ENCODE data around the gene LARGE1. TPM values are rescaled to one million over a fixed set of nuclear protein-coding genes. Genes with fewer than 3 reads are reported as not detected.

The LARGE1 gene
- total and polyA plus RNA-seq, 2 of the 8 experiments (the other 6 are each of a cell fraction or from before 2014, with no cell fraction given), result 43.7 to 83.0 TPM

DNA sequence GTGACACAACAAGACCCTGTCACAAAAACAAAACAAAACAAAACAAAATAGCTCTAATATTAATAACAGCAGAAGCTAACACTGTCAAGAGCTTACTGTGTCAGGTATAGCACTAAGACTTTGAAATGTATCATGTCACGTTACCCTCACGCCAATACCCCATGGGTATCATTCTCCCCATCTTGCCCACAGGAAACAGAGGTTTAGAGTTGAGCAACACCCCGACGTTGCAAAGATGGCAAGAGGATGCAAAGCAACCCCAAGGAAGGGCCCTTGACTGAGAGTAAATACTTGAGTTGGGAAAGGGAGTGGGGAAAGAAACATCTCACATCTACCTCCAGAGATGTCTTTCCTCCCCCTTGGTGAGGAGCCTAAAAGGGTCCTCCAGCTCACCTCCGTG is 366.8 kb downstream of the LARGE1 start:
- Histone ChIP-seq H2BK15ac (ENCODE audit: low read length) (no peak overlapping the region), H4K5ac (ENCODE audit: insufficient read length, low read depth, low read length) (no peak overlapping the region), H2BK12ac (ENCODE audit: low read depth, low read length) (no peak overlapping the region), H3K23me2 (ENCODE audit: low read depth, low read length) (no peaks in the 10 kb centered on the region), H2AFZ (ENCODE audit: low read length) (no peak overlapping the region), H3K14ac (ENCODE audit: insufficient read length) (no peak overlapping the region), H3K27me3 (replicated peaks in 1 of 4; ENCODE audit: control insufficient read depth in 3 of 4, extremely low read depth in 1 of 4, insufficient read depth in 3 of 4, low read length in 3 of 4) (no peaks in the 10 kb centered on the region), H4K8ac (ENCODE audit: extremely low read depth, insufficient read depth, low read length) (no peak overlapping the region), H3K9ac (replicated peaks in 1 of 4; ENCODE audit: extremely low read depth in 1 of 4, low read depth in 3 of 4, low read length in 3 of 4) (no peak overlapping the region), H3K79me1 (ENCODE audit: low read depth, low read length) (no peaks in the 10 kb centered on the region; the same call in 1 of the 2 replicates), H4K91ac (replicated peaks; ENCODE audit: insufficient read length, low read length) (no peak overlapping the region), H3K23ac (ENCODE audit: insufficient read length) (no peak overlapping the region), H3K4me1 (replicated peaks in 1 of 4; ENCODE audit: control insufficient read depth in 3 of 4, insufficient read depth in 4 of 4, low read length in 3 of 4) (no peaks in the 10 kb centered on the region), H4K20me1 (replicated peaks in 1 of 2; ENCODE audit: control insufficient read depth in 1 of 2, insufficient read depth in 2 of 2, low read length in 2 of 2) (peaks cover 0 to 2% of the 10 kb centered on the region in 2 experiments), H3K27ac (ENCODE audit: low read depth, low read length) (no peak overlapping the region), H3K9me3 (ENCODE audit: insufficient read depth in 2 of 2, low read depth in 1 of 2, low read length in 1 of 2) (no peaks in the 10 kb centered on the region), H2BK5ac (ENCODE audit: low read depth, low read length) (no peak overlapping the region), H2AK5ac (ENCODE audit: low read depth, low read length) (no peak overlapping the region), H3K79me2 (ENCODE audit: control insufficient read depth in 1 of 2, insufficient read depth in 2 of 2, low read length in 2 of 2) (peaks cover 0 to 8% of the 10 kb centered on the region in 2 experiments; a peak in 2 of 4 replicates), H3K56ac (replicated peaks; ENCODE audit: insufficient read length, low read depth, low read length) (no peak overlapping the region), H3K4ac (replicated peaks; ENCODE audit: insufficient read length, low read depth, low read length) (no peak overlapping the region), H3K36me3 (ENCODE audit: control insufficient read depth in 2 of 4, insufficient read depth in 4 of 4, low read length in 3 of 4) (no peaks in the 10 kb centered on the region; a peak in 1 of 8 replicates), H2BK20ac (ENCODE audit: low read length) (no peak overlapping the region), H3K4me3 (ENCODE audit: extremely low read depth in 1 of 4, insufficient read depth in 2 of 4, low read depth in 3 of 4, low read length in 4 of 4) (no peak overlapping the region), H3K4me2 (ENCODE audit: insufficient read depth in 1 of 2, low read depth in 2 of 2, low read length in 2 of 2) (no peak overlapping the region), H3K18ac (ENCODE audit: extremely low read depth, low read length) (0 out of 2 replicates have a peak overlapping the region, but pooled peaks have one; percentile 13), H2BK120ac (replicated peaks; ENCODE audit: low read depth, low read length) (no peak overlapping the region)
- TF ChIP-seq TAF7 (optimal IDR thresholded peaks at IDR 0.05; ENCODE audit: borderline replicate concordance, low read depth, low read length) (no peak), GABPA (IDR thresholded peaks at IDR 0.05; ENCODE audit: borderline replicate concordance, insufficient read depth, low read length) (no peak), RXRA (IDR thresholded peaks at IDR 0.05; ENCODE audit: insufficient read depth, low read depth, low read length) (no peak), CTBP2 (IDR thresholded peaks at IDR 0.05; ENCODE audit: borderline replicate concordance, insufficient read depth, insufficient read length, low read length) (no peak), NANOG (IDR thresholded peaks at IDR 0.05; ENCODE audit: insufficient read depth, low read depth, low read length, poor library complexity, severe bottlenecking) (no peak), ZNF274 (IDR thresholded peaks at IDR 0.05; ENCODE audit: borderline replicate concordance, extremely low read depth, low read length) (no peak), POLR2AphosphoS5 (IDR thresholded peaks at IDR 0.05; ENCODE audit: low read depth, low read length) (no peak)
- DNase-seq (ENCODE audit: low read depth in 1 of 2, low spot score in 2 of 2) (no peak), FAIRE-seq (no peak)
- CTCF ChIA-PET (ENCODE audit: partially characterized antibody), result interaction anchor here (1.0 to 1.3 kb wide), 4 partner anchors 8 to 35 kb away, joined by 3 to 7 read pairs (median 4); no protein-coding TSS in a partner anchor
- POLR2A ChIA-PET (ENCODE audit: partially characterized antibody), result interaction anchor here (1.0 to 1.5 kb wide), 2 partner anchors 12 to 14 kb away, joined by 3 read pairs; no protein-coding TSS in a partner anchor
- 89% methylated on average over 5 of the region's 5 CpGs; no CpG with 5 or more reads in 1 of the 2 experiments for WGBS, 2 experiments (ENCODE audit: extremely low coverage in 1 of 2, insufficient coverage in 1 of 2, insufficient read length in 1 of 2, insufficient replicate concordance in 2 of 2, low coverage in 1 of 2, low lambda C conversion rate in 2 of 2, missing lambda C conversion rate in 1 of 2)
